Measurements from ENCODE around the gene CPT1B. TPM values are rescaled to one million over a fixed set of nuclear protein-coding genes. Genes with fewer than 3 reads are reported as not detected.

Gene CPT1B
- total RNA-seq, 2 experiments from 2014 or later, result 101 to 138 TPM

DNA sequence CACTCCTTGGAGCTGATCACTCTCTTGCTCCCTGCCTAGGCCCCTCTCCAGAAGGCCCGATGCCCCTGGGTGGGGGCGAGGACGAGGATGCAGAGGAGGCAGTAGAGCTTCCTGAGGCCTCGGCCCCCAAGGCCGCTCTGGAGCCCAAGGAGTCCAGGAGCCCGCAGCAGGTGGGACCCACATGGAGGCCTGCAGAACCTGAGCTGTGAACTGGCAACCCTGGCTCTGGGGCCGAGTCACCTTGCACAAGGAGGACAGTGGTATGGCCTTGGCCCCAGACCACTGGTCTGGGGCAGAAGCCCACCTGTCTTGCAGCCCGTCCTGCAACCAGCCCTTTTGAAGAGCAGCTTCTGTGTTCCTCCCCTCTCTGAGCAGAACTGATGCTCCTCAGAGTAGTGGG lies 59.1 kb downstream of the CPT1B start:
- POLR2A ChIA-PET, result interaction anchor here (0.6 kb wide), 1 partner anchor 252 kb away, joined by 6 read pairs; no protein-coding TSS in a partner anchor
- Histone ChIP-seq H3K4me1 (ENCODE audit: insufficient read depth, low read length, poor library complexity, severe bottlenecking) (peaks cover 2% of the 10 kb centered on the region), H4K20me1 (ENCODE audit: insufficient read depth, low read length) (no peaks in the 10 kb centered on the region), H3K4me3 (ENCODE audit: low read depth, low read length, poor library complexity, severe bottlenecking) (no peak overlapping the region), H2AFZ (ENCODE audit: low read length) (no peak overlapping the region), H3K9me2 (ENCODE audit: insufficient read depth, low read length) (no peaks in the 10 kb centered on the region), H3K79me2 (ENCODE audit: insufficient read depth, low read depth, low read length) (peaks cover 8% of the 10 kb centered on the region), H3K27ac (ENCODE audit: low read depth, low read length, poor library complexity, severe bottlenecking) (no peak overlapping the region), H3K9me3 (ENCODE audit: low read length) (no peaks in the 10 kb centered on the region), H3K36me3 (ENCODE audit: insufficient read depth, low read length) (peaks cover 97% of the 10 kb centered on the region), H3K4me2 (ENCODE audit: low read length) (no peak overlapping the region)
- CTCF ChIA-PET (ENCODE audit: unreplicated experiment), result no interaction called here
- no TSS peak for BruUV-seq (replicated peaks)
- intact Hi-C loops (cut with micrococcal nuclease; ENCODE audit: unreplicated experiment), result no loop called here
- DNase-seq (ENCODE audit: low spot score), result no peak
- no peak for TF ChIP-seq EZH2phosphoT487 (IDR thresholded peaks at IDR 0.05; ENCODE audit: borderline replicate concordance, low read depth, low read length)
- TF ChIP-seq, protein P1, sequence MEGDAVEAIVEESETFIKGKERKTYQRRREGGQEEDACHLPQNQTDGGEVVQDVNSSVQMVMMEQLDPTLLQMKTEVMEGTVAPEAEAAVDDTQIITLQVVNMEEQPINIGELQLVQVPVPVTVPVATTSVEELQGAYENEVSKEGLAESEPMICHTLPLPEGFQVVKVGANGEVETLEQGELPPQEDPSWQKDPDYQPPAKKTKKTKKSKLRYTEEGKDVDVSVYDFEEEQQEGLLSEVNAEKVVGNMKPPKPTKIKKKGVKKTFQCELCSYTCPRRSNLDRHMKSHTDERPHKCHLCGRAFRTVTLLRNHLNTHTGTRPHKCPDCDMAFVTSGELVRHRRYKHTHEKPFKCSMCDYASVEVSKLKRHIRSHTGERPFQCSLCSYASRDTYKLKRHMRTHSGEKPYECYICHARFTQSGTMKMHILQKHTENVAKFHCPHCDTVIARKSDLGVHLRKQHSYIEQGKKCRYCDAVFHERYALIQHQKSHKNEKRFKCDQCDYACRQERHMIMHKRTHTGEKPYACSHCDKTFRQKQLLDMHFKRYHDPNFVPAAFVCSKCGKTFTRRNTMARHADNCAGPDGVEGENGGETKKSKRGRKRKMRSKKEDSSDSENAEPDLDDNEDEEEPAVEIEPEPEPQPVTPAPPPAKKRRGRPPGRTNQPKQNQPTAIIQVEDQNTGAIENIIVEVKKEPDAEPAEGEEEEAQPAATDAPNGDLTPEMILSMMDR (conservative IDR thresholded peaks at IDR 0.05; ENCODE audit: low read length), result no peak

Other genes starting within 250 kb of the CPT1B start
- gene PPP6R2, start 235.1 kb downstream of the CPT1B start, total RNA-seq (2014; rRNA removed; shearing (Covaris generic)), result 55.0 and 64.5 TPM in 2 replicates
- gene PPP6R2, start 235.1 kb downstream of the CPT1B start, total RNA-seq (2022), result 62.3 and 65.8 TPM in 2 replicates
- 134 and 177 TPM in 2 replicates for gene SBF1, start 103.4 kb downstream of the CPT1B start, total RNA-seq (2014; rRNA removed; shearing (Covaris generic))
- 160 and 181 TPM in 2 replicates for gene SBF1, start 103.4 kb downstream of the CPT1B start, total RNA-seq (2022)
- gene ADM2, start 96.9 kb downstream of the CPT1B start, total RNA-seq (2014; rRNA removed; shearing (Covaris generic)), result 2.7 and 4.3 TPM in 2 replicates
- 7.0 and 7.9 TPM in 2 replicates for gene ADM2, start 96.9 kb downstream of the CPT1B start, total RNA-seq (2022)
- not detected in 2 replicates for gene MIOX, start 91.6 kb downstream of the CPT1B start, total RNA-seq (2014; rRNA removed; shearing (Covaris generic))
- 0.53 and 0.74 TPM in 2 replicates for gene MIOX, start 91.6 kb downstream of the CPT1B start, total RNA-seq (2022)
- gene LMF2, start 70.7 kb downstream of the CPT1B start, total RNA-seq (2014; rRNA removed; shearing (Covaris generic)), result 37.8 and 50.7 TPM in 2 replicates
- gene LMF2, start 70.7 kb downstream of the CPT1B start, total RNA-seq (2022), result 49.2 and 49.8 TPM in 2 replicates
- 129 and 151 TPM in 2 replicates for gene NCAPH2, start 70.2 kb downstream of the CPT1B start, total RNA-seq (2014; rRNA removed; shearing (Covaris generic))
- gene NCAPH2, start 70.2 kb downstream of the CPT1B start, total RNA-seq (2022), result 124 and 126 TPM in 2 replicates
- 2.7 and 4.9 TPM in 2 replicates for gene SCO2, start 52.8 kb downstream of the CPT1B start, total RNA-seq (2014; rRNA removed; shearing (Covaris generic))
- 3.9 and 4.1 TPM in 2 replicates for gene SCO2, start 52.8 kb downstream of the CPT1B start, total RNA-seq (2022)
- 3.9 and 6.3 TPM in 2 replicates for gene TYMP, start 48.4 kb downstream of the CPT1B start, total RNA-seq (2014; rRNA removed; shearing (Covaris generic))
- gene TYMP, start 48.4 kb downstream of the CPT1B start, total RNA-seq (2022), result 3.8 and 4.0 TPM in 2 replicates
- gene KLHDC7B, start 32.5 kb downstream of the CPT1B start, total RNA-seq (2014; rRNA removed; shearing (Covaris generic)), result 0.08 and 0.25 TPM in 2 replicates
- 0.31 and 0.46 TPM in 2 replicates for gene KLHDC7B, start 32.5 kb downstream of the CPT1B start, total RNA-seq (2022)
- not detected in 2 replicates for gene SYCE3, start 15.5 kb downstream of the CPT1B start, total RNA-seq (2014; rRNA removed; shearing (Covaris generic))
- gene SYCE3, start 15.5 kb downstream of the CPT1B start, total RNA-seq (2022), result not detected in 2 replicates
- gene CHKB, start 4.4 kb upstream of the CPT1B start, total RNA-seq (2014; rRNA removed; shearing (Covaris generic)), result 83.8 and 85.8 TPM in 2 replicates
- gene CHKB, start 4.4 kb upstream of the CPT1B start, total RNA-seq (2022), result 100 and 110 TPM in 2 replicates
- 0.54 and 0.62 TPM in 2 replicates for gene MAPK8IP2, start 22.4 kb upstream of the CPT1B start, total RNA-seq (2014; rRNA removed; shearing (Covaris generic))
- gene MAPK8IP2, start 22.4 kb upstream of the CPT1B start, total RNA-seq (2022), result 1.5 and 2.2 TPM in 2 replicates
- 20.1 and 31.6 TPM in 2 replicates for gene ARSA, start 49.7 kb upstream of the CPT1B start, total RNA-seq (2014; rRNA removed; shearing (Covaris generic))
- gene ARSA, start 49.7 kb upstream of the CPT1B start, total RNA-seq (2022), result 34.4 and 34.8 TPM in 2 replicates
- not detected in 2 replicates for gene SHANK3, start 94.4 kb upstream of the CPT1B start, total RNA-seq (2014; rRNA removed; shearing (Covaris generic))
- gene SHANK3, start 94.4 kb upstream of the CPT1B start, total RNA-seq (2022), result 0.07 and 0.15 TPM in 2 replicates
- gene ACR, start 159.8 kb upstream of the CPT1B start, total RNA-seq (2014; rRNA removed; shearing (Covaris generic)), result not detected in 2 replicates
- not detected in 2 replicates for gene ACR, start 159.8 kb upstream of the CPT1B start, total RNA-seq (2022)
- 7.6 and 13.9 TPM in 2 replicates for gene RABL2B, start 205.2 kb upstream of the CPT1B start, total RNA-seq (2014; rRNA removed; shearing (Covaris generic))
- gene RABL2B, start 205.2 kb upstream of the CPT1B start, total RNA-seq (2022), result 26.0 and 26.2 TPM in 2 replicates

Measured in OCI-LY7 (cell line).